ENCODE data around the gene DCAF8.

Gene DCAF8

DNA sequence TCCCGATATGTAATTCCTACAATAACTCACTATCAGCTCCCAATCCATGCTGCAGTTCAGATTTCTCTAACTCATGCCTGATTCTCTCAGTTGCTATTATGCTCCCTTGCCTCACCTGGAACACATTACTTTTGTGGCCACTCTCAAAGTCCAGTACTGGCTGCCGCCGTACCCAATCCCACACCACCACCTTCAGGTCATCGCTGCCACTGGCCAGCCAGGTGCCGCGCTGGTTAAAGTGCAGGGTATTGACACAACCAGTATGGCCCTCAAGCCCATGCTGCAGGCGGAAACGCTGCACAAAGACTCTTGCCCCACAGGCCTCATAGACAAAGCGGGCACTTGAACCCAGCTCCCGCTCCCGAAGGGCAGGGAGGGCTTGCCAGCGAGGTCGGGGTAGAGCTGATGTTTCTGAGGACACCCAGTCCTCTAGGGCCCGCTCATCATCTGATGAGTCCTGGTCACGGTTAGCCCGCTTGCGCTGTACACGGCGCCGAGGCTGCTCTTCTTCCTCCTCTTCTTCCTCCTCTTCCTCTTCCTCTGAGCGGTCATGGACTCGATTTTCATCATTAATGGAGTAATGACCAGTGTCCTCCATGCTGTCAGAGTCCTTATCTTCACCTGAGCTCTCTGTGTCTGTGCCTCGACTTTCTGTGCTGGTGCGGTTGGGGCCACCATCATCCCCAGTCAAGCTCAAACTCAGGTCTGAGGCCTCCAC is 22.6 kb downstream of the DCAF8 start:
- H3K79me2 ChIP-seq (ENCODE audit: insufficient read depth, low read length), result peaks cover under 1% of the 10 kb centered on the region; the same call in 1 of the 2 replicates
- no peak overlapping the region for H3K9ac ChIP-seq (ENCODE audit: low read depth, low read length, poor library complexity, severe bottlenecking)
- H4K20me1 ChIP-seq (ENCODE audit: insufficient read depth, low read length, poor library complexity, severe bottlenecking), result peaks cover 3% of the 10 kb centered on the region
- no peaks in the 10 kb centered on the region for H3K9me3 ChIP-seq (ENCODE audit: insufficient read depth, low read depth, low read length)
- H3K36me3 ChIP-seq (ENCODE audit: insufficient read depth, low read length), result peaks cover 82% of the 10 kb centered on the region; the same call in 1 of the 2 replicates
- H3K4me2 ChIP-seq (ENCODE audit: low read depth, low read length, poor library complexity, severe bottlenecking), result no peak overlapping the region
- H3K4me1 ChIP-seq (ENCODE audit: insufficient read depth, low read length, poor library complexity, severe bottlenecking), result no peaks in the 10 kb centered on the region
- no peaks in the 10 kb centered on the region for H3K9me2 ChIP-seq (replicated peaks; ENCODE audit: low read depth, low read length)
- no peaks in the 10 kb centered on the region for H3K27me3 ChIP-seq (ENCODE audit: insufficient read depth, low read length, poor library complexity, severe bottlenecking)
- H3K4me3 ChIP-seq (ENCODE audit: low read length, poor library complexity, severe bottlenecking), result no peak overlapping the region
- TF ChIP-seq EZH2phosphoT487 (IDR thresholded peaks at IDR 0.05; ENCODE audit: borderline replicate concordance) (no peak), CTCF (conservative IDR thresholded peaks at IDR 0.05; ENCODE audit: low read length) (no peak)
- H2AFZ ChIP-seq (ENCODE audit: low read length), result no peak overlapping the region
- no peaks in the 10 kb centered on the region for H3F3A ChIP-seq (ENCODE audit: low read depth)

DNA sequence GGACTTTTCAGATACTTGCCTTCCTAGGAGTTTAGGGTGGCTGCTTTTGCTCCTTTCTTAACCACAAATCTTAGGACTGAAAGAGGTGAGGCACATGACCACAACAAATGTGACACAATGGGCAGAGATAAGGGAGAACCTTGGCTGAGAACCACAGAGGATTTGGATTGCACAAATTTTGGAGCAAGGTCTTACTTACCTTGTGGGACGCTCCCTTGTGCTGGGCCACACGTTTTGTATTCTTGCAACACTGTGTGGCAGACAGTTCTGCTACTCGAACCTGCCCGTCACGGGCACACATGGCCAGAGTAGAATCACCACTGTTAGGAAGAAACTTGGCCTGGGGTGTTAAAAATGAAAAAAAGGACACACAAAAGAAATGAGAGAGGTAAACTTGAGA is 23.9 kb downstream of the DCAF8 start:
- H3K9ac ChIP-seq (ENCODE audit: low read depth, low read length, poor library complexity, severe bottlenecking), result no peak overlapping the region
- no peaks in the 10 kb centered on the region for H3K27me3 ChIP-seq (ENCODE audit: insufficient read depth, low read length, poor library complexity, severe bottlenecking)
- H3F3A ChIP-seq (ENCODE audit: low read depth), result no peaks in the 10 kb centered on the region
- H3K9me3 ChIP-seq (ENCODE audit: insufficient read depth, low read depth, low read length), result no peaks in the 10 kb centered on the region
- H3K4me1 ChIP-seq (ENCODE audit: insufficient read depth, low read length, poor library complexity, severe bottlenecking), result no peaks in the 10 kb centered on the region
- H3K4me2 ChIP-seq (ENCODE audit: low read depth, low read length, poor library complexity, severe bottlenecking), result no peak overlapping the region
- no peaks in the 10 kb centered on the region for H4K20me1 ChIP-seq (ENCODE audit: insufficient read depth, low read length, poor library complexity, severe bottlenecking)
- H2AFZ ChIP-seq (ENCODE audit: low read length), result no peak overlapping the region
- H3K9me2 ChIP-seq (replicated peaks; ENCODE audit: low read depth, low read length), result no peaks in the 10 kb centered on the region
- no peak for TF ChIP-seq EZH2phosphoT487 (IDR thresholded peaks at IDR 0.05; ENCODE audit: borderline replicate concordance)
- TF ChIP-seq CTCF (conservative IDR thresholded peaks at IDR 0.05; ENCODE audit: low read length), result no peak
- peaks cover 85% of the 10 kb centered on the region; the same call in 1 of the 2 replicates for H3K36me3 ChIP-seq (ENCODE audit: insufficient read depth, low read length)
- no peak overlapping the region for H3K4me3 ChIP-seq (ENCODE audit: low read length, poor library complexity, severe bottlenecking)
- no peaks in the 10 kb centered on the region for H3K79me2 ChIP-seq (ENCODE audit: insufficient read depth, low read length)

GRCh38 chr1:160237558-160237957 is 24.8 kb downstream of the DCAF8 start:
- Histone ChIP-seq H3K4me2 (ENCODE audit: low read depth, low read length, poor library complexity, severe bottlenecking) (no peak overlapping the region), H3K27me3 (ENCODE audit: insufficient read depth, low read length, poor library complexity, severe bottlenecking) (no peaks in the 10 kb centered on the region), H3F3A (ENCODE audit: low read depth) (no peaks in the 10 kb centered on the region), H3K9me3 (ENCODE audit: insufficient read depth, low read depth, low read length) (no peaks in the 10 kb centered on the region), H4K20me1 (ENCODE audit: insufficient read depth, low read length, poor library complexity, severe bottlenecking) (no peaks in the 10 kb centered on the region), H3K4me1 (ENCODE audit: insufficient read depth, low read length, poor library complexity, severe bottlenecking) (no peaks in the 10 kb centered on the region), H3K79me2 (ENCODE audit: insufficient read depth, low read length) (no peaks in the 10 kb centered on the region), H3K9ac (ENCODE audit: low read depth, low read length, poor library complexity, severe bottlenecking) (no peak overlapping the region), H3K9me2 (replicated peaks; ENCODE audit: low read depth, low read length) (no peaks in the 10 kb centered on the region), H2AFZ (ENCODE audit: low read length) (no peak overlapping the region), H3K36me3 (ENCODE audit: insufficient read depth, low read length) (peaks cover 84% of the 10 kb centered on the region; the same call in 1 of the 2 replicates), H3K4me3 (ENCODE audit: low read length, poor library complexity, severe bottlenecking) (no peak overlapping the region)
- TF ChIP-seq EZH2phosphoT487 (IDR thresholded peaks at IDR 0.05; ENCODE audit: borderline replicate concordance) (no peak), CTCF (conservative IDR thresholded peaks at IDR 0.05; ENCODE audit: low read length) (no peak)

Measured in Loucy (cell line).